Measurements from ENCODE around the gene CELF5.

The CELF5 gene

DNA sequence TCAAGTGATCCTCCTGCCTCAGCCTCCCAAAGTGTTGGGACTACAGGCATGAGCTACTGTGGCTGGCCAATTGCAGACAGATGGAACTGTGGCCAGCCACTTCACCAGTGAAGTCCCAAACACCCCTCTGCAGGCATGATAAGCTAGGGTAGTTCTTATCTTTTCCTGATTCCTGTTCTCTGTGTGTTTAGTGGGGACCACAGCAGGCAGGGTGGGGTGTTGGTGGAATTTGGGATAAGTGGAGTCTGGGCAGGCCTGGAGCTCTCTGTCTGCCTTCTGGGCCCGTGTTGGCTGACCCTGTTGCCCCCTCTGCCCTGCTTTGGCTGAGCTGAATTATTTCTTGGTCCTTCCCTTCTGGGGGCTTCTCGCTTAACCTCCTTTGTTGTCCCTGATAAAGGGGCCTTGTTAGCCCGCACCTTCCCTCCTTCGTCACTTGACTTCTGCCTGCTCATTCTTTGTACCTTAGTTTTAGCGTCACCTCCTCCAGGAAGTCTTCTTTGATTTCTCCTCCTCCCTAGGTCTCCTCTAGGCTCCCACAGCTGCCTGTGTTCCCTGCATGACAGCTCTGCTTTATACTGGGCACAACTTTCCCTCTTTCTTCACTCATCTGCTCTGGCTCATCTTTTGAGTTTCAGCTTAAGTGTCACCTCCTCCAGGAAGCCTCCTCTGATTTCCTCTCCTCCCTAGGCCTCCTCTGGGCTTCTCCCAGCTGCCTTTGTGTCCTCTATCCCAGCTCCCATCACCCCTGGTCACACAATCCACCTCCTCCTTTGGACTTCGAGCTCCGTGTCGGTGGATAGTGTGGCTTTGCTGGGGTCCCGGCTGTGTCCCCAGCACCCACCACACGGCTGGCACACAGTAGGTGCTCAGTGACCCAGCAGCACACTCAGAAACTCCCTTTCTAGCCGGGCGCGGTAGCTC, 40.5 kb upstream of the CELF5 start:
- H3K27ac ChIP-seq = no peak overlapping the region
- peaks cover 2% of the 10 kb centered on the region; the same call in 1 of the 2 replicates for H3K36me3 ChIP-seq (ENCODE audit: insufficient read depth, low read length)
- H3K9me3 ChIP-seq (ENCODE audit: low read depth, low read length) = no peaks in the 10 kb centered on the region
- no peak overlapping the region for H3K9ac ChIP-seq (ENCODE audit: insufficient read length)
- no peak for TF ChIP-seq EZH2 (IDR thresholded peaks at IDR 0.05)
- TF ChIP-seq POLR2AphosphoS5 (IDR thresholded peaks at IDR 0.05; ENCODE audit: borderline replicate concordance, low read depth, low read length) = no peak
- no peak for TF ChIP-seq FOXP2 (optimal IDR thresholded peaks at IDR 0.05; ENCODE audit: control extremely low read depth, extremely low read length, insufficient read depth)
- no peak for DNase-seq (ENCODE audit: low read depth, low spot score)
- peak overlapping the region; percentile 93; the same call in 1 of the 2 replicates for H3K4me3 ChIP-seq

GRCh38 chr19:3184847-3185460, 39.5 kb upstream of the CELF5 start:
- peaks cover 3% of the 10 kb centered on the region; the same call in 1 of the 2 replicates for H3K36me3 ChIP-seq (ENCODE audit: insufficient read depth, low read length)
- H3K4me3 ChIP-seq = peak overlapping the region; percentile 93
- peak overlapping the region; percentile 73; the same call in 1 of the 2 replicates for H3K27ac ChIP-seq
- no peak for DNase-seq (ENCODE audit: low read depth, low spot score)
- TF ChIP-seq EZH2 (IDR thresholded peaks at IDR 0.05) (no peak), POLR2AphosphoS5 (IDR thresholded peaks at IDR 0.05; ENCODE audit: borderline replicate concordance, low read depth, low read length) (no peak; the same call in 1 of the 2 replicates), FOXP2 (optimal IDR thresholded peaks at IDR 0.05; ENCODE audit: control extremely low read depth, extremely low read length, insufficient read depth) (no peak)
- no peaks in the 10 kb centered on the region for H3K9me3 ChIP-seq (ENCODE audit: low read depth, low read length)
- H3K9ac ChIP-seq (ENCODE audit: insufficient read length) = peak overlapping the region; percentile 72

DNA sequence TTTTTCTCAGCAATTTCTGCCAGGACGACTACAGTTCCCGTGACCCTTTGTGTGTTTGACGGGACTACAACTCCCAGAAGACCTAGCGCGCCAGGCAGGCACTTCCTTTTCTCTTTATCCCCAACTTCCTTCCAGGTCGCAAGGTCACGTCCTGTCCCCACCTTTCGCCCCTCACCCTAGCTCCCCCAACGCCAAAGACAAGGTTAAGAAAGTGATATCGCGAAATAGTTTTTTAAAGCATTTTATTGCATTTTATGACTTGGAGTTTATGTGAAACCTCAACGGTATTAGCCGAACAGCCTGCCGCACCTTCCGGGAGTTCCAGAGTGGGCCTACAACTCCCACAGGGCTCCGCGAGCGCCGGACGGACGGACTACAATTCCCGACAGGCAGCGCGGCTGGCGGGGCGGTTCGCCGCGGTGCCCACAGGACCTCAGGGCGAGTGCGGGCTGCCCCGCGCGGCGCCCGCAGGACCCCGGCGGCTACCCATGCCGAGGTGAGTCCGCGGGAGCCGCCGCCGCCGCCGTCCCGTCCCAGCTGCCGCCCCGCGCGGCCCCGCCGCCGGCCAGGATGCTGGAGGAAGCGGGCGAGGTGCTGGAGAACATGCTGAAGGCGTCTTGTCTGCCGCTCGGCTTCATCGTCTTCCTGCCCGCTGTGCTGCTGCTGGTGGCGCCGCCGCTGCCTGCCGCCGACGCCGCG, 38.9 kb upstream of the CELF5 start, which contains the start of gene NCLN:
TSS of gene NCLN (plus strand) at position 470 of the 699 bp plus-strand sequence. CDS start at position 571, 101 bp downstream.
- peak within 1 kb of the TSS; percentile 73; the same call in 1 of the 2 replicates for H3K27ac ChIP-seq
- peak within 1 kb of the TSS; percentile 86 for H3K9ac ChIP-seq (ENCODE audit: insufficient read length)
- no peaks in the 10 kb centered on the region for H3K9me3 ChIP-seq (ENCODE audit: low read depth, low read length)
- peaks cover 3% of the 10 kb centered on the region; the same call in 1 of the 2 replicates for H3K36me3 ChIP-seq (ENCODE audit: insufficient read depth, low read length)
- peak; percentile 92 for DNase-seq (ENCODE audit: low read depth, low spot score)
- peak within 1 kb of the TSS; percentile 93 for H3K4me3 ChIP-seq
- TF ChIP-seq POLR2AphosphoS5 (IDR thresholded peaks at IDR 0.05; ENCODE audit: borderline replicate concordance, low read depth, low read length) = peak; percentile 53; the same call in 1 of the 2 replicates
- no peak for TF ChIP-seq FOXP2 (optimal IDR thresholded peaks at IDR 0.05; ENCODE audit: control extremely low read depth, extremely low read length, insufficient read depth)
- TF ChIP-seq EZH2 (IDR thresholded peaks at IDR 0.05) = no peak

- H3K9ac ChIP-seq (ENCODE audit: insufficient read length) = peak overlapping the region; percentile 86
- no peak overlapping the region for H3K27ac ChIP-seq
- TF ChIP-seq POLR2AphosphoS5 (IDR thresholded peaks at IDR 0.05; ENCODE audit: borderline replicate concordance, low read depth, low read length) (no peak), EZH2 (IDR thresholded peaks at IDR 0.05) (no peak), FOXP2 (optimal IDR thresholded peaks at IDR 0.05; ENCODE audit: control extremely low read depth, extremely low read length, insufficient read depth) (no peak)
- peak overlapping the region; percentile 93 for H3K4me3 ChIP-seq
- H3K36me3 ChIP-seq (ENCODE audit: insufficient read depth, low read length) = peaks cover 3% of the 10 kb centered on the region; the same call in 1 of the 2 replicates
- no peak for DNase-seq (ENCODE audit: low read depth, low spot score)
- H3K9me3 ChIP-seq (ENCODE audit: low read depth, low read length) = no peaks in the 10 kb centered on the region
Observed at GRCh38 chr19:3186160-3186688, 38.2 kb upstream of the CELF5 start.

DNA sequence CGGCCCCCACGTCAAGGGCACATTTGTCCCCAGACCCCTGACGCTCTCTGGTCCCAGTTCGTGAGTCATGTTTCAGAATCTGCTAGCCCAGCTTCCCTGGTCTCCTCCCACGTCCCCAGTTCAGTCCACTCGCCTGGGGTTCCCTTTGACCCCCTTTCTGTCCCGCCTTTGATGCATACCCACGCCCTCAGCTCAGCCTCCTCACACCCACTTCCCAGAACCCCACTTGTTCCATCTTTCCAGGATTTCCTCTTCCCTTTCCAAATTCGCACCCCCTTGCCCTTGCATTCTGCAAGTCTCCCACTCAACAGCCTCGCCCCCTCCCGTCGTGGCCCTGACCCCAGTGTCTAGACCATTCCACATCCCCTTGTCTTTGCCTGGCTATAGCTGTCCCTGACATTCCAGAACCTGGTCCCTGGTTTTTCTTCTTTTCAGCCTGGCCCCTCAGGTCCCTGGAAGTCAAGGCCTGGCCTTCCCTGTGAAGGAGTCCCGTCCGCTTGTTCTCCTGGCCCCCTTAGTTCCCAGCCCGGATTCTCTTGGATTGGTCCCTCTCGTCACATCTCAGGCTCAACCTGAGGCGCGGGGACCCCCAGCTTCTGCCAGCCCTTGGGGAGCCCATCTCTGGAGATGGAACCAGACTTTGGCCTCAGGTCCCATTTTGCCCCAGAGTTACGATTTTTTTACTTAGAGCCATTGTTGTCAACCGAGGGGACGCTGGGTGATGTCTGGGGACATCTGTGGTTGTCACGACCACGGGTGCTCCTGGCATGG, 37.4 kb upstream of the CELF5 start:
- DNase-seq (ENCODE audit: low read depth, low spot score) = no peak
- no peaks in the 10 kb centered on the region for H3K9me3 ChIP-seq (ENCODE audit: low read depth, low read length)
- TF ChIP-seq POLR2AphosphoS5 (IDR thresholded peaks at IDR 0.05; ENCODE audit: borderline replicate concordance, low read depth, low read length) = no peak
- no peak for TF ChIP-seq FOXP2 (optimal IDR thresholded peaks at IDR 0.05; ENCODE audit: control extremely low read depth, extremely low read length, insufficient read depth)
- TF ChIP-seq EZH2 (IDR thresholded peaks at IDR 0.05) = no peak
- H3K27ac ChIP-seq = no peak overlapping the region
- peak overlapping the region; percentile 86 for H3K9ac ChIP-seq (ENCODE audit: insufficient read length)
- H3K4me3 ChIP-seq = peak overlapping the region; percentile 93
- H3K36me3 ChIP-seq (ENCODE audit: insufficient read depth, low read length) = peaks cover 3% of the 10 kb centered on the region; the same call in 1 of the 2 replicates

- Histone ChIP-seq H3K4me3 (no peak overlapping the region), H3K9ac (ENCODE audit: insufficient read length) (no peak overlapping the region), H3K27ac (no peak overlapping the region), H3K36me3 (ENCODE audit: insufficient read depth, low read length) (peaks cover 3% of the 10 kb centered on the region; the same call in 1 of the 2 replicates), H3K9me3 (ENCODE audit: low read depth, low read length) (no peaks in the 10 kb centered on the region)
- DNase-seq (ENCODE audit: low read depth, low spot score) = no peak
- TF ChIP-seq POLR2AphosphoS5 (IDR thresholded peaks at IDR 0.05; ENCODE audit: borderline replicate concordance, low read depth, low read length) = no peak
- TF ChIP-seq FOXP2 (optimal IDR thresholded peaks at IDR 0.05; ENCODE audit: control extremely low read depth, extremely low read length, insufficient read depth) = no peak
- no peak for TF ChIP-seq EZH2 (IDR thresholded peaks at IDR 0.05)
Observed at GRCh38 chr19:3187662-3188511, 36.6 kb upstream of the CELF5 start.
